ENCODE data around the gene NT5DC4.

Gene NT5DC4

DNA sequence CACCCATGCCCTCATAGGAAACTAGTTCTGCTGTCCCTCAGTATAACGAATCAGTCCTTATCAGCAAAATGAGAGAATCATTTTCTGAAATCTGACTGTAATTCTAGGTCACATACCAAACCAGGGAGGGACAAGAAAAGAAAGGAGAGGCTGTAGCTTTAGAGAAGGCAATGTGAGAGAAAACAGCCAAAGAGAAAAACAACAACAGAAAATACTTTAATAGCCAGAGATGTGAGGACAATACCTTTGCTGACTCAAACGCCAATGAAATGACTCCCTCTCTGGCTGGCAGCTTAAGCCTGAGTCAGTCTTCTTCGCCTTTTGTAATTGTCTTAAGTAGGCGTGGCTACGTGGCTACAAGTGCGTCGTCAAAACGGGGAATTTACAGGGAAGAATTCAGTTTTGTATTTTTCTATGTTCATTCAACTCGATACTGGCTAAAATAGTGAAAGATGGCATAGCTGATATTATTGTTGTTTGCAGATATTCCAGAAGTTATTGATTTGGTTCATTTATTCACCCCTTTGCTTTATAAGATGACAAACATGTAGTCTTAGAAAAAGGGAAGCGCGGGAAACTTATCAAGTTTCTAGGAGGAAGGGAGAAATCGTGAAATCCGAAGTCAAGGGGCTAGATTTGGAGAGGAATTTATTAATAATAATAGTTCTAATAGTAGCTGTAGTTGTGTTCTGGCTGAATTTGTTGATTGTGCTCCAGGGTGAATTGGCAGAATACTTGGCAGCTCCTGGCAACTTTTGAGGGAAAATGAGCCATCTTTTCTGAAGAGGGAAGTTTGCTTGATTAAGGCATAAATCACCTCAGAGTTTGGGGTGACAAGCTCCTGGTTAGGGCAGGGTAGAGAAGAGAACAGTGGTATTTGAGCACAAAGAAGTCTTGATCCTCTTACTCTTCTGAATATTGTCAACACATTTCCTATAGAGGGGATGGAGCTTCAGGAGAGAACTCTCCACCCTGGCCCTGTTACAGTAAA, 63.7 kb downstream of the NT5DC4 start, which contains the start of gene IL1A:
TSS of gene IL1A (minus strand) at position 295 of the 991 bp plus-strand sequence. CDS start 723 bp downstream, outside the sequence.
- peak; percentile 70 for DNase-seq (ENCODE audit: low spot score)

DNA sequence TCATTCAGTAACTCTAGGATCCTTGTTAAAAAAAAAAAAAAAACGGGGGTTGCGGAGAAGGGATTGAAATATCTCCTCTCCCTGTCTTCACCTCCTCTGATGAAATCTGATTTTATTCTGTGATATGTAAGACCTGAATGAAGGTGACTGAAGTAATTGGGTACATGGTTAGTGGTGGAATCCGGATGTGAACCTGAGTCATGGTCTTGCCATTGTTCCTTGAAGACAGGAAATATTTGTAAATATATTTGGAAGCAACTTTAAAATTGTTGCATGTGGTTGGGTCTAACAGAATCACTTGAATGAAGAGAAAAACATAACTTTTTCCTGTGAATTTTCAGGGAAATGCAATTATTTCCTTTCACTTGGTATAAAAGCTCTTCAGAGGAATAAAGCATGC, 66.5 kb downstream of the NT5DC4 start:
- DNase-seq (ENCODE audit: low spot score), result no peak

DNA sequence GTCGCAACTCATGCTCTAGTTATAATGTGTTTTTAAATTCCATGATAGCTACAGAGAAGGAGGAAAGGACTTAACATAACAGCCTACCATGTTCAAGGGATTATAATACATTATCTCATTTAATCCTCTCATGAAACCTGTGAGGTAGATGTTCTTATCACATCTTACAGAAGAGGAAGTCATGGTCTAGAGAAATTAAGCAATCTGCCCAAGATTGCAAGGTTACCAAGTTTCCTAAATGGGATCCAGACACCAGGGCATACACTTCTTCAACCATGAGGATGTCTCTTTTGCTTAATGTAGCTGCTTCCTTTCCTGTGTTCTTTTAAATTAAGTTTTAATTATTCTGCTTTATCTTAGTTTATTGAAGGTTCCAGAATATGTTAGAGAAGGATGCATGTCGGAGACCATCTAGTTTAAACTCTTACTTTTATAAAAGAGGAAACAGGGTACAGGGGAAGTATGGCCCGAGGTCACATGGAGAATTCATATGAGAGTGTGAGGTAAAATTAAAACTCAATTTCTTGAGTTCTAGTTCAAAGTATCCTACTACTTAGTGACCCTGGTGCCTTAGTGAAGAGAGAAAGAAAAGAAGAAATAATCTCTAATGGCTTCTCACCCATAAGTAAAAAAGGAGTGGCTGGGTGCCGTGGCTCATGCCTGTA, 67.0 kb downstream of the NT5DC4 start:
- DNase-seq (ENCODE audit: low spot score), result no peak

DNA sequence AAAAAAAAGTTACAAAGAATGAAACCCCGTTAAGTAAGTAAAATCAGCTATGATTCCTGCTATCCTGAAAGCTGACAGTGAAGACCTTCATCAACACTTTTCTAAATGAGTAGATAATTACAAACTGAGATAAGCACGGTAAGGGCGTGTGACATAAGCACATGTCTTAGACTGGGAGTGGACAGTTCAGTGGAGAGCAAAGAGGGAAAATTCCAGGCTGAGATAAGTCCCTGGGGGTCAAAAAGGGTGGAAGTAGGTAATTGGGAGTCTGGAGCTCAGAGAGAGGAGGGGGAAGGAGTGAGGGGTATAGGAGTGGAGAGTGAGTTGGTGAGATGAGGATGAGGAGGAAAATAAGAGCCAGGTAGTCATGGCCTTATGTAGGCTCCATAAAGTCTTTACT, 67.8 kb downstream of the NT5DC4 start:
- DNase-seq (ENCODE audit: low spot score), result no peak

Data from kidney tubule cell (primary cell).